Activated CD4-positive, alpha-beta memory T cell treated with anti-CD3 and anti-CD28 coated beads for 36 hours (primary cell): ENCODE measurements around the gene GALNT2. TPM values are rescaled to one million over a fixed set of nuclear protein-coding genes. Genes with fewer than 3 reads are reported as not detected.

Experiments used
- CTCF ChIA-PET: fragments of 350-600 bp; sonication (Branson Sonifier 250); formaldehyde crosslinking; loops from one replicate; lab custom pipeline; 2021; ENCODE audit warnings: antibody characterized with exemption, inconsistent platforms; lab: Charles Lee
- POLR2A ChIA-PET: fragments of 350-600 bp; sonication (Branson Sonifier 250); formaldehyde crosslinking; loops from one replicate; lab custom pipeline; 2021; ENCODE audit warnings: antibody characterized with exemption; lab: Charles Lee
- DNase-seq: peaks from one replicate; pipeline ENCODE4 v3.0.0-alpha.2; 2020
- H3K27ac Mint-ChIP-seq: one replicate; pipeline ENCODE4 v1.8.0; 2021; ENCODE audit warnings: mixed read lengths
- H3K27me3 Mint-ChIP-seq: one replicate; pipeline ENCODE4 v1.8.0; 2021; ENCODE audit warnings: mixed read lengths
- H3K36me3 Mint-ChIP-seq: one replicate; pipeline ENCODE4 v1.8.0; 2021; ENCODE audit warnings: mixed read lengths
- H3K4me1 Mint-ChIP-seq: one replicate; pipeline ENCODE4 v1.8.0; 2021; ENCODE audit warnings: low read depth, mixed read lengths
- H3K4me3 Mint-ChIP-seq: one replicate; pipeline ENCODE4 v1.8.0; 2021; ENCODE audit warnings: mild to moderate bottlenecking, mixed read lengths
- H3K9me3 Mint-ChIP-seq: one replicate; pipeline ENCODE4 v1.8.0; 2021; ENCODE audit warnings: mixed read lengths
- intact Hi-C: fragments of 100-400 bp; cut with micrococcal nuclease; formaldehyde crosslinking; loops from one replicate; pipeline ENCODE4 v1.15.1; 2023
- total RNA-seq, 2 experiments: library from RNA; stranded (reverse); gene quantifications; one replicate each; pipeline ENCODE4 v1.2.3, GENCODE V29; 2021

The GALNT2 gene
- total RNA-seq, 2 experiments from 2014 or later, result 49.5 to 51.0 TPM

DNA sequence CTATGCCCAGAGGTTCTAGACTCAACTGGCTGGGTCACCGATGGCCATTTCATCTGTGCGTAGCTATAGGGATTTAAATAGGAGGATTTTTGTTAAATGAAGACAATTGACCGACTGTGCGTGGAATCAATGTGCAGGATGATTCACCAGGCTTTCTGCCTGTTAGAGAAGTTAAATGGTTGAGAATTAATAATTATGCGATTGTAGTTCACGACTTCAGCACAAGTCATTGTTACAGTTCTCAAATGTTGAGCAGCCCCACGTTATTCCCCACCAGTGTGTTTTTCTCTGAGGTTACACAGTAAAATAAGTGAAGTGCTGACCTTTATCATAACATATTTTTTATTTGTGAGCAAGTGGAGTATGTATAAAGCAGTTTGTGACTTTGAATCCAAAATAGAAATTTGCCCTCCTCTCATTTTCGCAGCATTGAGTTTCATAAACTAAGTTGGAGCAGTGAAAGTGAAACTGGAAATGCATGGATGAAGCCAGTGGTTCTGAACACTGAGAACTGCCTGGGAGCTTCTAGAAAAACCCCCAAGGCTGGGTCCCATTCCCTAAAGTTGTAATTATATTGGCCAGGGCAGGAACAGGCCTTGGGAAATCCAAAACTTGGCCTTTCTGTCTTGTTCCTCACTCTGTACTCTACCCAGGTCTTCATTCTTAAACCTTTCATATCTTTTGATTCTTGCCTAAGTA, 102.6 kb downstream of the GALNT2 start:
- POLR2A ChIA-PET, result no interaction called here
- Mint-ChIP-seq H3K4me3 (no peak overlapping the region), H3K36me3 (peaks cover 2% of the 10 kb centered on the region), H3K27me3 (no peaks in the 10 kb centered on the region), H3K4me1 (peaks cover 34% of the 10 kb centered on the region), H3K27ac (no peak overlapping the region), H3K9me3 (no peaks in the 10 kb centered on the region)
- no peak for DNase-seq
- CTCF ChIA-PET, result no interaction called here
- intact Hi-C loops, result loop anchor here (5.0 kb wide), 2 partner anchors 62 to 138 kb away; no protein-coding TSS in a partner anchor

DNA sequence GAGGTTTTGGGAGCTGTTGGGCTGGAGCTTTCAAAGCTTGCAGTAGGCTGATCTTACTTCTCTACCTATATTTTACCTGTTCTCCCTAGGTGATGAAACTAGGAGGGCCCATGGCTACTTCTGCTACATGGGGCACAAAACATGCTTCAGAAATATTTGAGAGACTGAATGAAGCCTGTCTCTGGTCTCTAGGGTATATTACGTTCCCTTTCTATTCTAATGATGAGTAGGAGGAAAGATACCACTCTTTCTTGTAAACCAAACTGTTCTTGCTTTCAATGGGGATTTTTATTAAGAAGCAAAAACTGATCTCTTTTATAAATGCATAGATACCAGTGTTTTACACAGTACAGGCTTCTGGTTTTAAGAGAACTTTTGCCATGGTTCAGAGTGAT, 103.1 kb downstream of the GALNT2 start:
- H3K4me1 Mint-ChIP-seq, result peaks cover 34% of the 10 kb centered on the region
- H3K36me3 Mint-ChIP-seq, result peaks cover 2% of the 10 kb centered on the region
- no peak overlapping the region for H3K27ac Mint-ChIP-seq
- no peaks in the 10 kb centered on the region for H3K27me3 Mint-ChIP-seq
- no peak overlapping the region for H3K4me3 Mint-ChIP-seq
- no peaks in the 10 kb centered on the region for H3K9me3 Mint-ChIP-seq
- ChIA-PET CTCF (no interaction called here), POLR2A (no interaction called here)
- no peak for DNase-seq
- intact Hi-C loops, result no loop called here

DNA sequence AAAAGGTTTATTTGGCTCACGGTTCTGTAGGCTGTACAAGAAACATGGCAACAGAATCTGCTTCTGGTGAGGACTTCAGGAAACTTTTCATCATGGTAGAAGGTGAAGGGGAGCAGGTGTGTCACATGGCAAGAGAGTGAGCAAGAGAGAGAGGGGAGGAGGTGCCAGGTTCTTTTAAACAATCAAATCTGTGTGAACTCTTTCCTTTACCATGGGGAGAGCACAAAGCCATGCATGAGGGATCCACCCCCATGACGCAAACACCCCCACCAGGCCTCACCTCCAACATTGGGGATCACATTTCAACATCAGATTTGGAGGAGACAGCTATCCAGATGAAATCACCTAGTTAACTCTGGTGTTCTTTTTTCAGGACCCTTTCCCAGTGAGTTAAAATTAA, 103.6 kb downstream of the GALNT2 start:
- intact Hi-C loops, result no loop called here
- no peaks in the 10 kb centered on the region for H3K27me3 Mint-ChIP-seq
- no peaks in the 10 kb centered on the region for H3K9me3 Mint-ChIP-seq
- no peak for DNase-seq
- ChIA-PET POLR2A (no interaction called here), CTCF (no interaction called here)
- H3K4me1 Mint-ChIP-seq, result peaks cover 34% of the 10 kb centered on the region
- H3K27ac Mint-ChIP-seq, result no peak overlapping the region
- H3K36me3 Mint-ChIP-seq, result peaks cover 2% of the 10 kb centered on the region
- no peak overlapping the region for H3K4me3 Mint-ChIP-seq

DNA sequence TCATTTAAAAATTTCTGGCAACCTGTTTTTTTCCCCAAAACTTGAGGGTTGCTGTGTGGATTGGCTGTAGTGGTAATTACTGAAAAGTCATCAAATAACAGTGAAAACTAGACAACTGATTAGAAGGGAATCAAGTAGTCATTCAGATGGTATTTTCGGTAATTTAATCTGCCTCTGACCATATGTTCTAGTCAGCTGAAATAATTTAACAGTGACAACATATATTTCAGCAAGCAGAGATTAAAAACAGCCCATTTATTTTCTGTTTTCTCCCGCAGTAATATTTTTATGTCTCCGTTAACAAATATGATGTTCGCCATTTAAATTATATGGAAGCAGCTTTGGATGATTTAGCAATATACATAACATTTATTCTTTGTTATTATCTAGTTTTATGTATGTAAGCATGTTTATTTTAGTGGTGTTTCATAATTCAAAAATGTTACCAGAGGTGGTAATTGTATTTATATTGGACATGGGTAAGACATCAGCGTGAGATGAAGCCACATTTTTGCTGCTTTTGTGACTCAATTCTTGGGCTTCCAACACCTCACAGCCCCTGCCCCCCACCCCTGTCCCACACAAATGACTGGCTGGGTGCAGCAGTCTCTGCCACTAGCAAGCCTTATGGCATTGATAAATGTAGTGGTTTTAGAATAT, 104.4 kb downstream of the GALNT2 start:
- ChIA-PET CTCF (interaction anchor here (0.7 kb wide), 1 partner anchor 14 kb away, joined by 3 read pairs; no protein-coding TSS in a partner anchor), POLR2A (no interaction called here)
- DNase-seq, result no peak
- H3K9me3 Mint-ChIP-seq, result no peaks in the 10 kb centered on the region
- no peaks in the 10 kb centered on the region for H3K27me3 Mint-ChIP-seq
- H3K4me1 Mint-ChIP-seq, result peaks cover 34% of the 10 kb centered on the region
- no peak overlapping the region for H3K4me3 Mint-ChIP-seq
- intact Hi-C loops, result no loop called here
- H3K36me3 Mint-ChIP-seq, result peaks cover 2% of the 10 kb centered on the region
- no peak overlapping the region for H3K27ac Mint-ChIP-seq

DNA sequence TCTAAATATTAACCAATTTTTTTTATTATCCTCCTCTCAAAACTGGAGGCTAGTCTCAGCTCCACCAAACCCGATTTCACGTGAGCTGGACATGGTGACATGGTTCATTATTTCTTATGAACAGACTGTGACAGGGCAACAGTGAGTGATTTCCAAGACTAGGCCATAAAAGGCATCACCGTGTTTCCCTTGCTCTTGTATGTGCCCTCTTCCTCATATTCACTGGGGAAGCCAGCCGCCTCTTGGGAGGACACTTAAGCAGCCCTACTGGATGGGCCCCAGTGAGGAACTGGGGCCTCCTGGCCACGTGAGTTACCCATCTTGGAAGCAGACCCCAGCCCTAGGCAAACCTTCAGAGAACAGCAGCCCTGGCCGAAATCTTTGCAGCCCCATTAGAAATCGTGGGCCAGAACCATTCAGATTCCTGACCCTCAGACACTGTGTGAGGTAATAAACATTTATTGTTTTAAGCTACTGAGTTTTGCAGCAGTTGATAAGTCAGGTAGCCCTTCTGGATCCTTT, 105.0 kb downstream of the GALNT2 start:
- ChIA-PET POLR2A (no interaction called here), CTCF (no interaction called here)
- no peak for DNase-seq
- Mint-ChIP-seq H3K27me3 (no peaks in the 10 kb centered on the region), H3K4me1 (peaks cover 34% of the 10 kb centered on the region), H3K27ac (no peak overlapping the region), H3K36me3 (peaks cover 2% of the 10 kb centered on the region), H3K9me3 (no peaks in the 10 kb centered on the region), H3K4me3 (no peak overlapping the region)
- intact Hi-C loops, result no loop called here

DNA sequence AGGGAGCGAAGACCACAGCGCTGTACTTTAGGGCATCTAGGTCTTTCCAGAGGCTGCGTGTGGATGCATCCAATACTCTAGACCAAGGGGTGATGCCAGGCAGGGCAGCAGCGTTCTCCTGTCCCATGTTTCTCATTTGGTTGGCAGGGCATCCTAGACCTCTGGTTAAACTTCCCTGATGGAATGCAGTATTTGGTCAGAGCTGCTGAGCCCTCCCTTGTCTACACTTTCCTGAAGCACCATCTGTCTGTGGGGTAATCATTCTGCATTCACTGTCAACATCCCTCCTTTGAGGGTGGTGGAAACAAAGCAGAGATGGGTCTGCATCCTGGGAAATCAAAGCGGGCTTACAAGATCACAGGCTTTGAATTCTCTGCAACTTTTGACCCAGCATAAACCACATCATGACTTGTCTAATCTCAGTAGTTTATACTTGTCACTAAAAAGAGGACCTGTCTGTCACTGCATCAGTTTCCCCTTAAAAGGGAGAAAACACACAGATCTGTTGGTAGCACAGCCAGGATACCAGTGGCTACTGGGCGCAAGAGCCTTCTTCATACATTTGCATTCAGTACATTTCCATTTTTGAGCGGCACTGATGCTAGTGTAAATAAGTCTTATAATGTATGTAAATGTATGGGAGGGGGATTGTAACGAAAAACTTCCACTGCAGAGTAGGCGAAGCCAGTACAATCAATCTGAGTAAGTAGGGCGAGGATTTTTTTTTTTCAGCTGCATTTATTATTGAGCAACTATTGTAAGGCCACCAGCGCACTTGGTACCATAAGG, 106.3 kb downstream of the GALNT2 start:
- POLR2A ChIA-PET, result no interaction called here
- CTCF ChIA-PET, result no interaction called here
- no peak for DNase-seq
- H3K27me3 Mint-ChIP-seq, result no peaks in the 10 kb centered on the region
- no peaks in the 10 kb centered on the region for H3K9me3 Mint-ChIP-seq
- H3K36me3 Mint-ChIP-seq, result peaks cover 7% of the 10 kb centered on the region
- H3K4me3 Mint-ChIP-seq, result no peak overlapping the region
- intact Hi-C loops, result no loop called here
- H3K4me1 Mint-ChIP-seq, result peaks cover 35% of the 10 kb centered on the region
- no peak overlapping the region for H3K27ac Mint-ChIP-seq

DNA sequence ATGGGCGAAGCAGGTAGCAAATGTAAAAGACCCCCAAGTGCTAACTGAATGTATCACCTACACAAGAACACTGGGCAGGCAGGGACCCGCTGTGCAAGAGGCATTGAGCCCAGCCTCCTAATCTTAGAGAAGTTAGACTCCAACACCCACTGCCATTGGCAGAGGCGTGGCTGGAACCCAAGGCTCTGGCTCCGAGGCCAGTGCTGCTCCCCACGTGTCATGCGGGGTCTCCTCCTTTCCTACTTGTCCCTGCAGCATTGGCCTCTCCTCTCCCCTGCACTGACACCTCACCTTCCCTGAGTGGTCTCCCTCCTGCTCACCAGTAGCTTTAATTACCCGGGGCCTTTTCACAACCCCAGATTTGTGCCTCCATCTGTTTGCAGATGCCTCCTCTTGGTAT, 107.0 kb downstream of the GALNT2 start:
- H3K27ac Mint-ChIP-seq, result no peak overlapping the region
- H3K27me3 Mint-ChIP-seq, result no peaks in the 10 kb centered on the region
- H3K36me3 Mint-ChIP-seq, result peaks cover 7% of the 10 kb centered on the region
- POLR2A ChIA-PET, result no interaction called here
- CTCF ChIA-PET, result no interaction called here
- no peak overlapping the region for H3K4me3 Mint-ChIP-seq
- peaks cover 31% of the 10 kb centered on the region for H3K4me1 Mint-ChIP-seq
- no peak for DNase-seq
- intact Hi-C loops, result no loop called here
- H3K9me3 Mint-ChIP-seq, result no peaks in the 10 kb centered on the region

DNA sequence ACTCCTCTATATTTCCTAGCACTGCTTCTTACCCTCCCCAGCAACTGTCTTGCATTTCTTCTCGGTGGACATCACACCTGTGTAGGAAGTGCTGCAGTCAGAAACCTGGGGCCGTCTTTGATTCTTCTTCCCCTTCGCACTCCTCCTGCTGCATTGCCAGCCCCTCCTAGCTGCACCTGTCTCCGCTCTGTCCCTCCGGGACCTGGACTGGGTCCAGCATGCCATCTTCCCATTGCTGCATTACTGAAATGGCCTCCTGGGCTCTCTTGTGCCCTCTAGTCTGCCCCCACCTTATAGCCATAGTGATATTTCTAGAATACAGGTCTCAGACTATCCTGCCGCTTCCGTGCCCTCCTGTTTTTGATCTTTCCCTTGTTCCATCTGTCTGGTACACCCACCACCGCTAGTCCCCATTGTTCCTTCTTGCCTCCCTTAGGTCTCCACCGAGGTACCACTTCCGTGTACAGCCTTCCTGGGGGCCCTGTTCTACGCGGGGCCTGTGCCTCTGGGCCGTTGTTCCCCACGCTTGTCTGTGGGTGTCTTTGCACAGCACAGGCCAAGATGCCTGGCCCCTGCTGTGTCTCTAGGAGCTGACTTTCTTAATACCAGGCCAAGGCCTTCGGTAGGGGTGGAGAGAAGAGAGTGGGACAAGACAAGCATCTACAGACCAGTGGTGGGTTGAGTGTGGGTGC, 107.6 kb downstream of the GALNT2 start:
- Mint-ChIP-seq H3K27ac (no peak overlapping the region), H3K27me3 (no peaks in the 10 kb centered on the region), H3K4me1 (peaks cover 25% of the 10 kb centered on the region), H3K9me3 (no peaks in the 10 kb centered on the region), H3K4me3 (no peak overlapping the region), H3K36me3 (peaks cover 13% of the 10 kb centered on the region)
- intact Hi-C loops, result no loop called here
- no peak for DNase-seq
- CTCF ChIA-PET, result no interaction called here
- POLR2A ChIA-PET, result interaction anchor here (0.6 kb wide), 1 partner anchor 9 kb away, joined by 4 read pairs; no protein-coding TSS in a partner anchor

DNA sequence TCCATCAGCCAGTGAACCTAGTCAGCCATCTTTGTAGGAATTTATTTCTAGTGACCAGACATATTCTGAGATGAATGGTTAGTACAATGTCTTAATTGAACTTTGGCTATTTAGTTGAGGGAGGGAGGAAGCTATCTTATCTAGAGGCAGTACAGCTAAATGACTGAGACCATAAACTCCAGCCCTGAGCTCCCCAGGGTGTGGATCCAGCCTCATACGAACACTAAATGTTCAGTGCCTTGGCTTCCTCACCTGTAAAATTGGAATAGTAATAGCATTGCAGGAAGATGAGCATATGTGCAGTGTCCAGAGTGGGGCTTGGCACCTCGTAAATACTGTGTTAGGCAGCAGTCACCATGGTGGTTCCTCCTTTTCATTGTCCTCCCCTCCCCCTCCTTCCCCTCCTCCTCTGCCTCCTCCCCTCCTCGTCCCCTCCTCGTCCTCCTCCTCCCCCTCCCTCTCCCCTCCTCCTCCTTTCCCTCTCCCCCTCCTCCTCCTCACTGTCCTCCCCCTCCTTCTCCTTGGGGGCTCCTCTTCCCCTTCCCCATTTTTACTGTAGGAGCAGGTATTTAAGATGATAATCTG, 108.2 kb downstream of the GALNT2 start:
- no peaks in the 10 kb centered on the region for H3K9me3 Mint-ChIP-seq
- H3K4me1 Mint-ChIP-seq, result peaks cover 19% of the 10 kb centered on the region
- H3K27ac Mint-ChIP-seq, result no peak overlapping the region
- H3K4me3 Mint-ChIP-seq, result no peak overlapping the region
- CTCF ChIA-PET, result no interaction called here
- peaks cover 18% of the 10 kb centered on the region for H3K36me3 Mint-ChIP-seq
- no peak for DNase-seq
- no peaks in the 10 kb centered on the region for H3K27me3 Mint-ChIP-seq
- POLR2A ChIA-PET, result no interaction called here
- intact Hi-C loops, result no loop called here

DNA sequence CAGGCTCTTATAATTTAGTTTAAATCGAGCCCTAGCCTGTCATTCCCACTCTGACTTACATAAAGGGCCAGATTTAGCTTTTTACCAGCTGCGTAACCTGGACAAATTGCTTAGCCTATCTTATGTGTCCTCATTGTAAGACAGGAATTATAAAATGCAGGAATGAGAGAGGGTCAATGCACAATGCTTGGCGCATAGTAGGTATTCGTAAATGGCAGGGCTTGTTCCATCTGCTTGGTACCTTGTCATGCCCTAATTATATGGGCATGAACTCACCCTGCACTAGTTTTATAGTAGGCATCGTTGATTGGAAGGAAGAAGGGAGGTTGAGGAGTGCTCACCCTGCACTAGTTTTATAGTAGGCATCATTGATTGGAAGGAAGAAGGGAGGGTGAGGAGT, 108.8 kb downstream of the GALNT2 start:
- POLR2A ChIA-PET, result no interaction called here
- H3K9me3 Mint-ChIP-seq, result no peaks in the 10 kb centered on the region
- H3K27me3 Mint-ChIP-seq, result no peaks in the 10 kb centered on the region
- H3K27ac Mint-ChIP-seq, result no peak overlapping the region
- peaks cover 15% of the 10 kb centered on the region for H3K4me1 Mint-ChIP-seq
- intact Hi-C loops, result no loop called here
- no peak overlapping the region for H3K4me3 Mint-ChIP-seq
- CTCF ChIA-PET, result no interaction called here
- H3K36me3 Mint-ChIP-seq, result peaks cover 17% of the 10 kb centered on the region
- no peak for DNase-seq

DNA sequence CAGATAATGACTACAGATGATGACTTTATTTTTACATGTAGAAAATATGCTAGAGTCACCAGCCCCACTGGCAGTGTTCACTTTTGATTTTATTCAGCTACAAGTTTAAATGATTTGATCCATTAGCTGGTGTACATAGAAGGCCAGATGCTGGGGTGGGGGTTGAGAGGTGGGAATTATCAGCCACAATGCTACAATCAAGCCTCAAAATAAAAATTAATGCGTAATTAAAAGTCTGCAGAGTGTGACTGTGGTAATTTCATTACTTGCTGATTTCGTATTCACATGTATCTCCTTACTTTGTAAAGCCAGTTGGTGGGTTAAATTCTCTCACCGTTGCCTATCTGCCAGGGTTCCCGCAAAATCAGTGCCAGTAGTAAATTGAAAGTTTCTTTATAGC, 109.3 kb downstream of the GALNT2 start:
- intact Hi-C loops, result no loop called here
- Mint-ChIP-seq H3K27me3 (no peaks in the 10 kb centered on the region), H3K4me1 (peaks cover 15% of the 10 kb centered on the region), H3K36me3 (peaks cover 20% of the 10 kb centered on the region), H3K9me3 (no peaks in the 10 kb centered on the region), H3K27ac (no peak overlapping the region), H3K4me3 (no peak overlapping the region)
- no peak for DNase-seq
- ChIA-PET CTCF (interaction anchor here (1.3 kb wide), 1 partner anchor 10 kb away, joined by 6 read pairs; no protein-coding TSS in a partner anchor), POLR2A (no interaction called here)
